OCI-LY1 (cell line): ENCODE results near the gene PCDHB16.

Source experiments
- EZH2 ChIP-seq: fragments of 200-600 bp; sonication (generic), shearing (Covaris generic); IDR thresholded peaks from 2 replicates; pipeline ENCODE4 v1.8.0; 2017; ENCODE audit warnings: borderline replicate concordance, mixed run types, mild to moderate bottlenecking, antibody characterized with exemption, low read length, moderate library complexity, mixed read lengths
- TF ChIP-seq, protein P1 (sequence below): fragments of 200-600 bp; sonication (generic), shearing (Covaris generic); IDR thresholded peaks from 2 replicates; pipeline ENCODE4 v1.5.1; 2017; ENCODE audit warnings: mild to moderate bottlenecking, antibody characterized with exemption, low read length, moderate library complexity, mixed read lengths

DNA sequence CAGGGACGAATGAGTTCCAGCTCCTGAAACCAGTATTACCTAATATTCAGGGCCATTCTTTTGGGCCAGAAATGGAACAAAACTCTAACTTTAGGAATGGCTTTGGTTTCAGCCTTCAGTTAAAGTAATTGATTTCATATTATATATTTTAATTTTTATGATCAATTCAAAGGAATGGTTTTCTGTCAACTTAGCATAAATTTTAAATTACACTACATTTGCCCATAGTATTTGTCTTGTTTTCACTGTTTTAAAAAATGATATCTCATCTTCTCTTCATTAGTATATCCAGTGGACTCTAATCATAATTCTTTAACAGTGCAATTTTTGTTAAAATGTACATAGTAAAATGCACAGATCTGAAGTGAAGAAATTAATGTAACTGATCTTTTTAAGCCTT, 1.9 kb upstream of the PCDHB16 start:
- TF ChIP-seq, protein P1, sequence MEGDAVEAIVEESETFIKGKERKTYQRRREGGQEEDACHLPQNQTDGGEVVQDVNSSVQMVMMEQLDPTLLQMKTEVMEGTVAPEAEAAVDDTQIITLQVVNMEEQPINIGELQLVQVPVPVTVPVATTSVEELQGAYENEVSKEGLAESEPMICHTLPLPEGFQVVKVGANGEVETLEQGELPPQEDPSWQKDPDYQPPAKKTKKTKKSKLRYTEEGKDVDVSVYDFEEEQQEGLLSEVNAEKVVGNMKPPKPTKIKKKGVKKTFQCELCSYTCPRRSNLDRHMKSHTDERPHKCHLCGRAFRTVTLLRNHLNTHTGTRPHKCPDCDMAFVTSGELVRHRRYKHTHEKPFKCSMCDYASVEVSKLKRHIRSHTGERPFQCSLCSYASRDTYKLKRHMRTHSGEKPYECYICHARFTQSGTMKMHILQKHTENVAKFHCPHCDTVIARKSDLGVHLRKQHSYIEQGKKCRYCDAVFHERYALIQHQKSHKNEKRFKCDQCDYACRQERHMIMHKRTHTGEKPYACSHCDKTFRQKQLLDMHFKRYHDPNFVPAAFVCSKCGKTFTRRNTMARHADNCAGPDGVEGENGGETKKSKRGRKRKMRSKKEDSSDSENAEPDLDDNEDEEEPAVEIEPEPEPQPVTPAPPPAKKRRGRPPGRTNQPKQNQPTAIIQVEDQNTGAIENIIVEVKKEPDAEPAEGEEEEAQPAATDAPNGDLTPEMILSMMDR, result no peak
- no peak for TF ChIP-seq EZH2
